HG03439 (cell line): Measurements from ENCODE around the gene BLTP3A.

ENCODE experiments used
- ATAC-seq: cut with Tn5 transposase; IDR thresholded peaks from one replicate; pipeline ENCODE4 v1.9.1; 2021; ENCODE audit warnings: mild to moderate bottlenecking, moderate library complexity; ENCODE audit not compliant: unreplicated experiment

BLTP3A gene

DNA sequence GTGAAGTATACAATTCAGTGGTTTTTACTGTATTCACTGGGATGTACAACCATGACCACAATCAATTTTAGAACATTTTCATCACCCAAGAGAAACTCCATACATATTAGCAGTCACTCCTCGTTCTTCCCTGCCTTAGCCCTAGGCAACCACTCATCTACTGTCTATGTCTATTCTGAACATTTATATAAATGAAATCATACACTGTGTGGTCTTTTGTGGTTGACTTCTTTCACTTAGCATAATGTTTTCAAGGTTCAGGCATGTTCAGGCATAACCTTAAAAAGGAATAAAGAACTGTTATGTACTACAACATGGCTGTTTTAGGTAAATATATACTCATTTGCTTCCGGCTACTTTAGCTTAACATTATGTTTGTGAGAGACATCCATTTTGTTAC is 37.3 kb downstream of the BLTP3A start:
- no peak for ATAC-seq

DNA sequence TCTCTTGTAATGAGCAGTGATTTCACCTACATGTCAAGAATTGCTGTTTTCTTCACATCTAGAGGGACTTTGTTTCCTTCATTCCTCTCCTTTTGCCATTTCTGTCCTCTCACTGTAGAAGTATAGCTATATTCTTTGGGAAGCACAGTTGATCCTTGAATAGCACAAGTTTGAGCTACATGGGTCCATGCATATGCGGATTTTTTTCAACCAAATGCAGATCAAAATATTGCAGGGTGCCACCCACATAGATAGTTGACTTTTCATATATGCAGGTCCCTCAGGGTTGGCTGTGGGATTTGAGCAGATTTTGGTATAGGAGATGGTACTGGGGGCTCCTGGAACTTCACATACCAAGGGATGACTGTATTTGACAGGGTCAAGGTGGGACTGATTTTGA is 41.1 kb downstream of the BLTP3A start:
- no peak for ATAC-seq

DNA sequence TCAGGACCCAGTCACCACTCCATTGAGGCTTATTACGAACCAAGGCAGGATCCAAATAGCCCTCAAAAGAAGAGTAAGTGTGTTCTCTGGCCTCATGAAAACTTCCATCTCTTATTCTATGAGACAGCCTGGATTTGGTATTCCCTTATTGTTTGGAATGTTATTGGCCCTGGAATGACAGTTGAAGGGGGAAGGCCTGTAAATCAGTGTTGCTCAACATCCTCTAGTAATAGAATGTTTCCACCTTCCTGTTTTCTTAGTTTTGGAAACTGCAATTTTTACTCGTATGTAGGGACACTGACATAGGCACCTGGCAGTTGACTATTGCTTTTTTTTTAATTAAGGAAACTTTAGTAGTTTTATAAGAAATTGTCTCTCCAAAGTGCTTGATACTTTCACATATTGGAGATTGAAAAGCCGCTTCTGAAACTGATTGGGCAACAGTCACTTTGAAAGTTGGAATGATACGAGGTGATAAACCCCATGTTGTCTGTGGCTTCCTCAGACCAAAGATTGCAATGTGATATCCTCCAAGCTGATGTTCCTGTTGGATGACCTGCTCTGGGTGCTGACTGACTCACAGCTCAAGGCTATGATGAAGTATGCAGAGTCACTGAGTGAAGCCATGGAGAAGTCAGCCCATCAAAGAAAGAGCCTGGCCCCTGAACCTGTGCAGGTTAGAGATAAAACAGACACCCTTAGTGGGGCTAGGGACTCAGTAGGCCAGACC is 43.1 kb downstream of the BLTP3A start:
- ATAC-seq: no peak

DNA sequence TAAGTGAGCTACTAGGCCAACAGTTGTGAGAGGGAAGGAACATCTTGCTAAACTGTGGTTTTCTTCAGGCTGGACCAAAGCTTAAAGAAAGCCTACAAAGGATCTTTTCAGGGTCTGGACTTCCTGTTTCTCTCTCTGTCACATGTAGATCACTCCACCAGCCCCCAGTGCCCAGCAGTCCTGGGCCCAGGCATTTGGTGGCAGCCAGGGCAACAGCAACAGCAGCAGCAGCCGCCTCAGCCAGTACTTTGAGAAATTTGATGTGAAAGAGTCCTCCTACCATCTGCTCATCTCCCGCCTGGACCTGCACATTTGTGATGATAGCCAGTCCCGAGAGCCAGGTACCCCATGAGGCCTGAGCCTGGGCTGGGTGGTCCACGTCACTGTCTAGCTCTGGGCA is 44.1 kb downstream of the BLTP3A start:
- no peak for ATAC-seq

DNA sequence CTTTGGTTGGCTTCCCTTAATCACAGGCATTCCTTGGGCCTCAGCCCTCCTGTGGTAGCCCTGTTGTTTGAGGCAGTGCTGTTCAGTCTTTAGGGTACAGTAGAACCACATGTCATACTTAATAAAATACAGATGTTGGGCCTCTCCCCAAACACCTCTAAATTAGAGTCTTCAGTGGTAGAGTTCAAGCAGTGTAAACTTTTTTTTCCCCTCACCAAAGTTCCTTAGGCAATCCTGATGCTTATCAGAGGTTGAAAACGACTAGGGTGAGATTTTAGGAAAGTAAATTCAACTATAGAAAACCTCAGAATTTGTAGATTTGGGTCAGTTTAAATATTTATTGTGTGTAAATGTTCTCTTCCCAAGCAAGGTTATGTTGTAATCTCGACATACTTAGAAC is 44.6 kb downstream of the BLTP3A start:
- ATAC-seq: no peak

DNA sequence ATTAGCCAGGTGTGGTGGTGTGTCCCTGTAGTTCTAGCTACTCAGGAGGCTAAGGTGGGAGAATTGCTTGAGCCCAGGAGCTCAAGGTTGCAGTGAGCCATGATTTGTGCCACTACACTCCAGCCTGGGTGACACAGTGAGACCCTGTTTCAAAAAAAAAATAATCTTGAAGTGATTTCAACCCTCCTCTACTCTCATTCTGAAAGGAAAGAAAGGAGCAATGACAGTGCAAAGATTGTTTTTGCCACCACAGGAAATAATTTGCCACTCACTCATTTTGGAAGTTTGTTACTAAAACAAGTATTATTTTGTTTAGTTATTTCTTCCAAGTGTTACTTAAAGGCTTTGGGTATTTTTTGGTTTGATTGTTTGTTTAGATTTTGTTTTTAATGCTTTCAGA is 45.6 kb downstream of the BLTP3A start:
- ATAC-seq: no peak

DNA sequence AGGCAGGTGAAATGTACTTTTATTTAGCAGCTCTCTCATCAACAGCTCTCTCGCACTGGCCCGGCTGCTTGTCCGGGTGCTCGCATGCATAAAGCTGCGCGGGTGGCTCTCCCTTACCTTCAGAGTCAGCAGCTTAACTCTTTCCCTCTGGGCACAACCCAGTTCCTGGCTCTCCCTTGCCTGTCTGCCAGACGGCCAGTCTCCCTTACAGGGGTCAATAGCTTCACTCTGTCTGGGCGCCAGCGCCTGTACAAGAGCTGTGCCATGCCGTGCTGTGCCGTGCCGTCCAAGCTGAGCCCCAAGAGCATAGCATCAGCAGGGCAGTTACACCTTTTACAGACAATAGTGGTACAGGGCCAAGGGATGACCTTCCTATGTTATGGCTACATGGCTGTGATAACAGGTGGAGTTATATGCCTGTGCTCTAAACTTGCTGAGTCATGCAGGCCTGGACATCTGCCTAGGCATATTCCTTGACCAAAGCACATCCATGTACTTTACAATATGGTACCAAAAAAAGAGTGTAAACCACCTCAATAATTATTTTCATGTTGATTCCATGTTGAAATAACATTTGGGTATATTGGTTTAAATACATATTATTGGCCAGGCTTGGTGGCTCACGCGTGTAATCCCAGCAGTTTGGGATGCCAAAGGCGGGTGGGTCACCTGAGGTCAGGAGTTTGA is 47.9 kb downstream of the BLTP3A start:
- no peak for ATAC-seq
